ENCODE data around the gene ASIC2. TPM values are rescaled to one million over a fixed set of nuclear protein-coding genes. Genes with fewer than 3 reads are reported as not detected.

ASIC2 gene
- total RNA-seq, 2 donors from 2014 or later: 3.0 to 3.3 TPM

- no peaks in the 10 kb centered on the region for H3K4me1 ChIP-seq (ENCODE audit: control insufficient read depth, insufficient read depth, low read length)
- peaks cover 13% of the 10 kb centered on the region for H3K27me3 Mint-ChIP-seq (ENCODE audit: insufficient read depth)
Measured at GRCh38 chr17:33269337-33270060, 23.6 kb downstream of the ASIC2 start.

DNA sequence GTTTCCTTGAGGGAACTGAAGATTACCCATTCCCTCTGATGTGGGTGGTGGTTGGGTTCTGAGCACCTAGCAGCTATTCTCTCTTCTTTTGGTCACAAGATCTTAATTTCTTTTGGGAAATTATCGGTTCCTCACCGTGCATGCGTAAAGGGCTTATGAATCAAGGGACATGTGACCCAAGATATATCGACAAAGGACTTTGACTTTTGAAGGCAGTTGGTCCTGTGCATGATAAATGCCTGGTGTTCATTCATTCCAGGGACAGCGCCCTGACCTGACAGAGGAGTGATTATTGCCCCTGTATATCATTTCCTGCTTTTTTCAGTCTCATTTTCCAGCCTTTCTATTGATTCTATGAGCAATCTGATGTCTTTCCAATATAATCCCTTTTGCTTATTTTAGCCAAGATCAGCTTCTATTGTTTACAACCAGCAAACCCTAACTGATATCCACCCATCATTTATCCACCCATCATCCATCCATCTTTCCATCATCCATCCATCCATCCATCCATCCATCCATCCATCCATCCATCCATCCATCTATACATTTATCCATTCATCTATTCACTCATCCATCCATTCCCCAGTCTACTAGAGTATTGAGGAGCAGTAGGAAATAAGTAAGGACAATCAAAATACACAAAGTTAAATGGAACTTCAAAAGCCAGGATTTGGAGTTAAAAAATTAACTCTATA, 25.1 kb downstream of the ASIC2 start:
- Mint-ChIP-seq H3K4me1 (no peaks in the 10 kb centered on the region), H3K27ac (no peak overlapping the region), H3K9me3 (no peaks in the 10 kb centered on the region), H3K4me3 (no peak overlapping the region), H3K27me3 (ENCODE audit: insufficient read depth) (peaks cover 13% of the 10 kb centered on the region), H3K36me3 (ENCODE audit: low read depth) (no peaks in the 10 kb centered on the region)
- Histone ChIP-seq H3K9me3 (ENCODE audit: control insufficient read depth, low read length) (no peaks in the 10 kb centered on the region), H3K27ac (ENCODE audit: low read depth, low read length) (no peak overlapping the region), H3K36me3 (ENCODE audit: control insufficient read depth, insufficient read depth, low read length) (no peaks in the 10 kb centered on the region), H3K4me1 (ENCODE audit: control insufficient read depth, insufficient read depth, low read length) (no peaks in the 10 kb centered on the region), H3K4me3 (ENCODE audit: low read length) (no peak overlapping the region), H3K9ac (ENCODE audit: extremely low read depth, low read length, poor library complexity, severe bottlenecking) (no peak overlapping the region), H3K27me3 (ENCODE audit: control insufficient read depth, insufficient read depth, low read length, poor library complexity, severe bottlenecking) (peaks cover 7% of the 10 kb centered on the region)
- DNase-seq: no peak
- TF ChIP-seq, protein P1, sequence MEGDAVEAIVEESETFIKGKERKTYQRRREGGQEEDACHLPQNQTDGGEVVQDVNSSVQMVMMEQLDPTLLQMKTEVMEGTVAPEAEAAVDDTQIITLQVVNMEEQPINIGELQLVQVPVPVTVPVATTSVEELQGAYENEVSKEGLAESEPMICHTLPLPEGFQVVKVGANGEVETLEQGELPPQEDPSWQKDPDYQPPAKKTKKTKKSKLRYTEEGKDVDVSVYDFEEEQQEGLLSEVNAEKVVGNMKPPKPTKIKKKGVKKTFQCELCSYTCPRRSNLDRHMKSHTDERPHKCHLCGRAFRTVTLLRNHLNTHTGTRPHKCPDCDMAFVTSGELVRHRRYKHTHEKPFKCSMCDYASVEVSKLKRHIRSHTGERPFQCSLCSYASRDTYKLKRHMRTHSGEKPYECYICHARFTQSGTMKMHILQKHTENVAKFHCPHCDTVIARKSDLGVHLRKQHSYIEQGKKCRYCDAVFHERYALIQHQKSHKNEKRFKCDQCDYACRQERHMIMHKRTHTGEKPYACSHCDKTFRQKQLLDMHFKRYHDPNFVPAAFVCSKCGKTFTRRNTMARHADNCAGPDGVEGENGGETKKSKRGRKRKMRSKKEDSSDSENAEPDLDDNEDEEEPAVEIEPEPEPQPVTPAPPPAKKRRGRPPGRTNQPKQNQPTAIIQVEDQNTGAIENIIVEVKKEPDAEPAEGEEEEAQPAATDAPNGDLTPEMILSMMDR (conservative IDR thresholded peaks at IDR 0.05): no peak
- WGBS, 2 experiments (ENCODE audit: insufficient coverage in 1 of 2, insufficient read length in 1 of 2): 95 to 97% methylated on average over 5 of the region's 5 CpGs

More at GRCh38 chr17:33269337-33270060, 23.6 kb downstream of the ASIC2 start:
- no peaks in the 10 kb centered on the region for H3K9me3 ChIP-seq (ENCODE audit: control insufficient read depth, low read length)
- H3K4me1 Mint-ChIP-seq: peaks cover 4% of the 10 kb centered on the region
- peaks cover 7% of the 10 kb centered on the region for H3K27me3 ChIP-seq (ENCODE audit: control insufficient read depth, insufficient read depth, low read length, poor library complexity, severe bottlenecking)
- no peak overlapping the region for H3K27ac Mint-ChIP-seq
- WGBS, 2 experiments (ENCODE audit: insufficient coverage in 1 of 2, insufficient read length in 1 of 2): 88 to 100% methylated on average over 1 to 2 of the region's 2 CpGs
- no peaks in the 10 kb centered on the region for H3K9me3 Mint-ChIP-seq
- H3K36me3 Mint-ChIP-seq (ENCODE audit: low read depth): no peaks in the 10 kb centered on the region
- H3K9ac ChIP-seq (ENCODE audit: extremely low read depth, low read length, poor library complexity, severe bottlenecking): no peak overlapping the region
- H3K4me3 ChIP-seq (ENCODE audit: low read length): no peak overlapping the region
- TF ChIP-seq, protein P1 (conservative IDR thresholded peaks at IDR 0.05): no peak
- no peak overlapping the region for H3K27ac ChIP-seq (ENCODE audit: low read depth, low read length)
- no peak for DNase-seq
- H3K4me3 Mint-ChIP-seq: no peak overlapping the region
- H3K36me3 ChIP-seq (ENCODE audit: control insufficient read depth, insufficient read depth, low read length): no peaks in the 10 kb centered on the region

DNA sequence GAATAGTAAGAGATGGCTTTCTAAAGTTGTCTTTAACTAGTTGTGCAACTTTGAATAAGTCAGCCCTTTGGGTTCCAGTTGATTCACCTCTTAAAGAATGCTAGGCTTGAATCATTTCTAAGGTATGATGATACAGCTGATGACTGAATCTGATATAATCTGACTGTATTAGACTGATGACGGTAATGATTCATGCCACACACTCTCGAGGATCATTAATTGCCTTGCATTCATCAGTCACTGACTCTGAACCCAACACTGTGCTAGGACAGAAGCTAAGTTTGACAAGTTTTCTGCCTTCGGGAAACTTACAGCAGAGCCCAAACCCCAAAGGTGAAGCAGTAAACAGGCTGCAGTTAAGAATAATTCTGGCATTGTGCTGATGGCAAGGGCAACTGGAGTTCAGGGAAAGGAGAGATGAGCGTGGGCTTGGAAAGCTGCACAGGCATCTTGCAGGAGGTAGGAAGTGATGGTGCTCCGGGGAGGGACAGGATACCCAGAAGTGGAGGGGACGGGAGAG, 25.8 kb downstream of the ASIC2 start:
- H3K4me1 Mint-ChIP-seq: no peaks in the 10 kb centered on the region
- H3K9me3 Mint-ChIP-seq: no peaks in the 10 kb centered on the region
- no peak overlapping the region for H3K27ac Mint-ChIP-seq
- no peak overlapping the region for H3K4me3 Mint-ChIP-seq
- H3K27ac ChIP-seq (ENCODE audit: low read depth, low read length): no peak overlapping the region
- no peaks in the 10 kb centered on the region for H3K9me3 ChIP-seq (ENCODE audit: control insufficient read depth, low read length)
- no peak overlapping the region for H3K9ac ChIP-seq (ENCODE audit: extremely low read depth, low read length, poor library complexity, severe bottlenecking)
- WGBS, 2 experiments (ENCODE audit: insufficient coverage in 1 of 2, insufficient read length in 1 of 2): 87 to 90% methylated on average over 4 to 6 of the region's 6 CpGs
- DNase-seq: no peak
- peaks cover 7% of the 10 kb centered on the region for H3K27me3 ChIP-seq (ENCODE audit: control insufficient read depth, insufficient read depth, low read length, poor library complexity, severe bottlenecking)
- H3K36me3 Mint-ChIP-seq (ENCODE audit: low read depth): no peaks in the 10 kb centered on the region
- H3K27me3 Mint-ChIP-seq (ENCODE audit: insufficient read depth): peaks cover 16% of the 10 kb centered on the region
- H3K36me3 ChIP-seq (ENCODE audit: control insufficient read depth, insufficient read depth, low read length): no peaks in the 10 kb centered on the region
- TF ChIP-seq, protein P1 (conservative IDR thresholded peaks at IDR 0.05): no peak
- H3K4me1 ChIP-seq (ENCODE audit: control insufficient read depth, insufficient read depth, low read length): no peaks in the 10 kb centered on the region
- no peak overlapping the region for H3K4me3 ChIP-seq (ENCODE audit: low read length)

Measured in endodermal cell (in vitro differentiated cells).